ENCODE measurements around the gene LZTS3. TPM values are rescaled to one million over a fixed set of nuclear protein-coding genes. Genes with fewer than 3 reads are reported as not detected.

Gene LZTS3
- total and polyA plus RNA-seq, 2 of the 13 experiments (the other 11 are each of a cell fraction or from before 2014, with no cell fraction given) = 10.1 to 31.3 TPM

- POLR2A ChIA-PET = interaction anchor here (0.8 to 1.0 kb wide), 6 partner anchors 10 to 52 kb away, joined by 3 to 7 read pairs (median 4); partner anchors contain the start of genes FASTKD5 and UBOX5
- TF ChIP-seq DRAP1 (CRISPR knock-in tag; IDR thresholded peaks at IDR 0.05) = peak; percentile 7
- TF ChIP-seq, protein P1, sequence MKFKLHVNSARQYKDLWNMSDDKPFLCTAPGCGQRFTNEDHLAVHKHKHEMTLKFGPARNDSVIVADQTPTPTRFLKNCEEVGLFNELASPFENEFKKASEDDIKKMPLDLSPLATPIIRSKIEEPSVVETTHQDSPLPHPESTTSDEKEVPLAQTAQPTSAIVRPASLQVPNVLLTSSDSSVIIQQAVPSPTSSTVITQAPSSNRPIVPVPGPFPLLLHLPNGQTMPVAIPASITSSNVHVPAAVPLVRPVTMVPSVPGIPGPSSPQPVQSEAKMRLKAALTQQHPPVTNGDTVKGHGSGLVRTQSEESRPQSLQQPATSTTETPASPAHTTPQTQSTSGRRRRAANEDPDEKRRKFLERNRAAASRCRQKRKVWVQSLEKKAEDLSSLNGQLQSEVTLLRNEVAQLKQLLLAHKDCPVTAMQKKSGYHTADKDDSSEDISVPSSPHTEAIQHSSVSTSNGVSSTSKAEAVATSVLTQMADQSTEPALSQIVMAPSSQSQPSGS (CRISPR knock-in tag; IDR thresholded peaks at IDR 0.05) = no peak
- no peak for TF ChIP-seq RBM22 (optimal IDR thresholded peaks at IDR 0.05; ENCODE audit: low read length)
- TF ChIP-seq KMT2B (CRISPR knock-in tag; IDR thresholded peaks at IDR 0.05) = no peak
- 0 out of 2 replicates have a peak, but pooled peaks have one; percentile 8 for TF ChIP-seq SNAPC2 (CRISPR knock-in tag; IDR thresholded peaks at IDR 0.05)
- 0 out of 2 replicates have a peak, but pooled peaks have one; percentile 72 for TF ChIP-seq CHD4 (IDR thresholded peaks at IDR 0.05; ENCODE audit: borderline replicate concordance, low read length)
- TF ChIP-seq, protein P2, sequence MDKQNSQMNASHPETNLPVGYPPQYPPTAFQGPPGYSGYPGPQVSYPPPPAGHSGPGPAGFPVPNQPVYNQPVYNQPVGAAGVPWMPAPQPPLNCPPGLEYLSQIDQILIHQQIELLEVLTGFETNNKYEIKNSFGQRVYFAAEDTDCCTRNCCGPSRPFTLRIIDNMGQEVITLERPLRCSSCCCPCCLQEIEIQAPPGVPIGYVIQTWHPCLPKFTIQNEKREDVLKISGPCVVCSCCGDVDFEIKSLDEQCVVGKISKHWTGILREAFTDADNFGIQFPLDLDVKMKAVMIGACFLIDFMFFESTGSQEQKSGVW (CRISPR knock-in tag; IDR thresholded peaks at IDR 0.05; ENCODE audit: borderline replicate concordance) = no peak
- no peak for TF ChIP-seq HNRNPUL1 (IDR thresholded peaks at IDR 0.05; ENCODE audit: low read depth, low read length)
- TF ChIP-seq ZNF670 (CRISPR knock-in tag; IDR thresholded peaks at IDR 0.05; ENCODE audit: borderline replicate concordance) = 0 out of 2 replicates have a peak, but pooled peaks have one; percentile 8
- TF ChIP-seq ZEB1 (IDR thresholded peaks at IDR 0.05; ENCODE audit: insufficient replicate concordance, low read depth) = peak; percentile 2
- TF ChIP-seq, protein P3, sequence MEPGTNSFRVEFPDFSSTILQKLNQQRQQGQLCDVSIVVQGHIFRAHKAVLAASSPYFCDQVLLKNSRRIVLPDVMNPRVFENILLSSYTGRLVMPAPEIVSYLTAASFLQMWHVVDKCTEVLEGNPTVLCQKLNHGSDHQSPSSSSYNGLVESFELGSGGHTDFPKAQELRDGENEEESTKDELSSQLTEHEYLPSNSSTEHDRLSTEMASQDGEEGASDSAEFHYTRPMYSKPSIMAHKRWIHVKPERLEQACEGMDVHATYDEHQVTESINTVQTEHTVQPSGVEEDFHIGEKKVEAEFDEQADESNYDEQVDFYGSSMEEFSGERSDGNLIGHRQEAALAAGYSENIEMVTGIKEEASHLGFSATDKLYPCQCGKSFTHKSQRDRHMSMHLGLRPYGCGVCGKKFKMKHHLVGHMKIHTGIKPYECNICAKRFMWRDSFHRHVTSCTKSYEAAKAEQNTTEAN (CRISPR knock-in tag; conservative IDR thresholded peaks at IDR 0.05) = 0 out of 2 replicates have a peak, but pooled peaks have one; percentile 38
- no peak for TF ChIP-seq TCF12 (IDR thresholded peaks at IDR 0.05)
- TF ChIP-seq TCF12 (CRISPR knock-in tag; IDR thresholded peaks at IDR 0.05) = peak; percentile 10; the same call in 1 of the 2 replicates
- TF ChIP-seq ZBTB2 (CRISPR knock-in tag; IDR thresholded peaks at IDR 0.05; ENCODE audit: low read depth) = 0 out of 2 replicates have a peak, but pooled peaks have one; percentile 1
- no peak for TF ChIP-seq HOXA3 (CRISPR knock-in tag; IDR thresholded peaks at IDR 0.05)
- peak; percentile 15; the same call in 1 of the 2 replicates for TF ChIP-seq ZNF816 (CRISPR knock-in tag; IDR thresholded peaks at IDR 0.05; ENCODE audit: borderline replicate concordance)
Observed at GRCh38 chr20:3174442-3175261, 1.3 kb upstream of the LZTS3 start.

More at GRCh38 chr20:3174442-3175261, 1.3 kb upstream of the LZTS3 start:
- Histone ChIP-seq H3K79me2 (ENCODE audit: insufficient read depth, low read length) (peaks cover 14% of the 10 kb centered on the region), H3K4me2 (ENCODE audit: low read depth, low read length) (peak overlapping the region; percentile 79), H4K20me1 (ENCODE audit: insufficient read depth, low read length) (no peaks in the 10 kb centered on the region), H2AFZ (ENCODE audit: low read length) (no peak overlapping the region), H3K9me3 (ENCODE audit: low read length) (no peaks in the 10 kb centered on the region), H3K36me3 (replicated peaks in 1 of 2; ENCODE audit: control insufficient read depth in 1 of 2, insufficient read depth in 2 of 2, low read length in 2 of 2) (no peaks in the 10 kb centered on the region; a peak in 2 of 5 replicates), H3K27ac (ENCODE audit: extremely low read length, insufficient read depth, low read length) (peak overlapping the region; percentile 92), H3K4me3 (replicated peaks in 1 of 3; ENCODE audit: insufficient read depth in 1 of 3, low read depth in 2 of 3, low read length in 3 of 3) (peak overlapping the region; percentile 85 to 99 (median 94)), H3K4me1 (ENCODE audit: insufficient read depth, low read length) (peaks cover 45% of the 10 kb centered on the region), H3K9ac (ENCODE audit: insufficient read depth, low read depth, low read length) (peak overlapping the region; percentile 92), H3K27me3 (ENCODE audit: control insufficient read depth in 1 of 2, insufficient read depth in 2 of 2, low read length in 2 of 2) (no peaks in the 10 kb centered on the region; a peak in 1 of 5 replicates)
- no peak for DNase-seq (ENCODE audit: low spot score)
- peak; percentile 59 for ATAC-seq
- CTCF ChIA-PET (ENCODE audit: low intra/inter-chr PET ratio, low total read pairs) = no interaction called here
- intact Hi-C loops (cut with micrococcal nuclease; ENCODE audit: unreplicated experiment) = loop anchor here (1.0 to 5.0 kb wide), 4 partner anchors 34 to 122 kb away; partner anchors contain the start of gene ITPA
- in situ Hi-C loops (cut with HindIII; ENCODE audit: extremely low pct_ligation_motif_present, low pct_unique_long_range_greater_than_20kb) = no loop called here
- peak; percentile 51 for FAIRE-seq
- TSS peak; percentile 64 for BruUV-seq (replicated peaks)
- 2% methylated on average over 13 of the region's 13 CpGs for WGBS (ENCODE audit: low lambda C conversion rate)
